ENCODE data around the gene FAM168B. TPM values are rescaled to one million over a fixed set of nuclear protein-coding genes. Genes with fewer than 3 reads are reported as not detected.

Gene FAM168B
- total RNA-seq, 1 experiment from 2014 or later, result 81.4 TPM

- H4K8ac ChIP-seq (replicated peaks; ENCODE audit: insufficient read length, low read depth, low read length), result no peak overlapping the region
- H3K4me1 ChIP-seq (ENCODE audit: insufficient read depth, low read length), result peaks cover 4% of the 10 kb centered on the region; the same call in 1 of the 2 replicates
- no peaks in the 10 kb centered on the region for H3K27me3 ChIP-seq (ENCODE audit: insufficient read depth, low read length)
- Mint-ChIP-seq H3K27me3 (ENCODE audit: low read depth) (no peaks in the 10 kb centered on the region), H3K4me1 (peaks cover 22 to 24% of the 10 kb centered on the region in 2 experiments), H3K27ac (no peak overlapping the region; a peak in 1 of 7 replicates), H3K9me3 (no peaks in the 10 kb centered on the region), H3K36me3 (ENCODE audit: insufficient read depth in 1 of 3, low read depth in 3 of 3) (peaks cover 60 to 93% (median 81%) of the 10 kb centered on the region in 3 experiments), H3K4me3 (no peak overlapping the region)
- H3T11ph ChIP-seq (ENCODE audit: low read length), result no peak overlapping the region
- no peak overlapping the region for H2BK120ac ChIP-seq (ENCODE audit: low read depth, low read length, poor library complexity, severe bottlenecking)
- H3K56ac ChIP-seq (ENCODE audit: insufficient read length, low read depth, low read length), result no peak overlapping the region
- H4K91ac ChIP-seq (ENCODE audit: insufficient read length, low read depth, low read length), result no peak overlapping the region
- H3K9me3 ChIP-seq (ENCODE audit: control insufficient read depth, low read depth, low read length), result no peaks in the 10 kb centered on the region
- TF ChIP-seq CTCF (conservative IDR thresholded peaks at IDR 0.05), result no peak
- H3K79me1 ChIP-seq (ENCODE audit: insufficient read depth, low read depth, low read length, poor library complexity, severe bottlenecking), result peaks cover 13% of the 10 kb centered on the region
- H3K4ac ChIP-seq (ENCODE audit: low read depth, low read length), result no peak overlapping the region
- no peak overlapping the region for H3K4me2 ChIP-seq (ENCODE audit: insufficient read depth, insufficient read length, low read length)
- H3K23ac ChIP-seq (ENCODE audit: insufficient read length, low read depth, low read length), result no peak overlapping the region
- H3K27ac ChIP-seq (ENCODE audit: insufficient read length, low read depth, low read length), result no peak overlapping the region
- H2AK5ac ChIP-seq (ENCODE audit: insufficient read length, low read length), result no peak overlapping the region
- no peak overlapping the region for H3K18ac ChIP-seq (ENCODE audit: insufficient read length, low read depth, low read length)
- H4K20me1 ChIP-seq (ENCODE audit: control insufficient read depth, insufficient read depth, insufficient read length), result no peaks in the 10 kb centered on the region
- no peak for DNase-seq
- no peak overlapping the region for H2BK12ac ChIP-seq (ENCODE audit: insufficient read length, low read depth, low read length)
- no peak overlapping the region for H2BK15ac ChIP-seq (ENCODE audit: low read depth, low read length)
- H3K23me2 ChIP-seq (ENCODE audit: insufficient read length, low read depth, low read length, poor library complexity, severe bottlenecking), result no peaks in the 10 kb centered on the region
- H2BK20ac ChIP-seq (ENCODE audit: low read depth, low read length, poor library complexity, severe bottlenecking), result no peak overlapping the region
- no CpG with 5 or more reads among the region's 11 CpGs for WGBS (ENCODE audit: extremely low coverage, insufficient read length, low lambda C conversion rate)
- no peak overlapping the region for H2AFZ ChIP-seq (ENCODE audit: low read length)
- H3K14ac ChIP-seq (ENCODE audit: insufficient read depth, low read length), result no peak overlapping the region
- no peak overlapping the region for H3K9ac ChIP-seq (ENCODE audit: extremely low read depth, insufficient read length, low read length)
- H4K5ac ChIP-seq (ENCODE audit: insufficient read length, low read depth, low read length), result no peak overlapping the region
- H3K79me2 ChIP-seq (ENCODE audit: insufficient read depth, low read length), result peaks cover 29% of the 10 kb centered on the region
- H2BK5ac ChIP-seq (ENCODE audit: insufficient read length, low read length), result no peak overlapping the region
Observed at GRCh38 chr2:131077182-131077846, 15.9 kb downstream of the FAM168B start.

Data from H9 (cell line).